Measurements from ENCODE around the gene ANXA6.

ANXA6 gene

DNA sequence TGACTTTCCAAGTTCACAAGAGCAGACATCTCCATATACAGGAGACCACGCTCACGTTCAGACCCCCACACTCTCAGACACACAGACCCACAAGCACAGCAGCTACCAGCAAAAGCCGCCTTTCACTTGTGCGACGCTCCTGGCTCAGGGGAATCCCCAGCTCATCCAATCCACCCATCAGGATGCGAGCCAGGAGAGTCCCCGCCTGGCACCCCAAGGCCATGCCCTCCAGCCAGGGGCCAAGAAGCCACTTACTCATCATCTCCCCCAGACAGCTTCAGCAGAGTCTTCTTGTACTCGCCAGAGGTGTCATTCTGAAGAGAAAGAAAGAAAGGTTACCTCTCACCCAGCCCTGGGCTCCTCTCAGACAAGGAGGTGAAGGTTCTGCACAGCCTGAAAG, 29.7 kb downstream of the ANXA6 start:
- Histone ChIP-seq H2AFZ (ENCODE audit: low read depth, low read length) (no peak overlapping the region), H3K27me3 (ENCODE audit: low read depth, low read length) (peaks cover 15% of the 10 kb centered on the region; the same call in 1 of the 2 replicates), H3K9me3 (ENCODE audit: insufficient read depth, low read length) (no peaks in the 10 kb centered on the region), H3K4me2 (ENCODE audit: low read length) (peak overlapping the region; percentile 70), H3K4me1 (ENCODE audit: low read length) (peaks cover 80% of the 10 kb centered on the region), H3K4me3 (ENCODE audit: low read length) (peak overlapping the region; percentile 42), H4K20me1 (ENCODE audit: insufficient read depth, low read length) (no peaks in the 10 kb centered on the region), H3K27ac (ENCODE audit: low read length) (no peak overlapping the region), H3K9ac (ENCODE audit: low read length) (peak overlapping the region; percentile 19; the same call in 1 of the 2 replicates), H3K79me2 (ENCODE audit: low read length) (no peaks in the 10 kb centered on the region), H3K36me3 (replicated peaks; ENCODE audit: low read depth, low read length) (no peaks in the 10 kb centered on the region)
- no peak for TF ChIP-seq EZH2phosphoT487 (IDR thresholded peaks at IDR 0.05; ENCODE audit: low read depth)
- TF ChIP-seq, protein P1, sequence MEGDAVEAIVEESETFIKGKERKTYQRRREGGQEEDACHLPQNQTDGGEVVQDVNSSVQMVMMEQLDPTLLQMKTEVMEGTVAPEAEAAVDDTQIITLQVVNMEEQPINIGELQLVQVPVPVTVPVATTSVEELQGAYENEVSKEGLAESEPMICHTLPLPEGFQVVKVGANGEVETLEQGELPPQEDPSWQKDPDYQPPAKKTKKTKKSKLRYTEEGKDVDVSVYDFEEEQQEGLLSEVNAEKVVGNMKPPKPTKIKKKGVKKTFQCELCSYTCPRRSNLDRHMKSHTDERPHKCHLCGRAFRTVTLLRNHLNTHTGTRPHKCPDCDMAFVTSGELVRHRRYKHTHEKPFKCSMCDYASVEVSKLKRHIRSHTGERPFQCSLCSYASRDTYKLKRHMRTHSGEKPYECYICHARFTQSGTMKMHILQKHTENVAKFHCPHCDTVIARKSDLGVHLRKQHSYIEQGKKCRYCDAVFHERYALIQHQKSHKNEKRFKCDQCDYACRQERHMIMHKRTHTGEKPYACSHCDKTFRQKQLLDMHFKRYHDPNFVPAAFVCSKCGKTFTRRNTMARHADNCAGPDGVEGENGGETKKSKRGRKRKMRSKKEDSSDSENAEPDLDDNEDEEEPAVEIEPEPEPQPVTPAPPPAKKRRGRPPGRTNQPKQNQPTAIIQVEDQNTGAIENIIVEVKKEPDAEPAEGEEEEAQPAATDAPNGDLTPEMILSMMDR (IDR thresholded peaks at IDR 0.05; ENCODE audit: low read depth, low read length), result no peak

DNA sequence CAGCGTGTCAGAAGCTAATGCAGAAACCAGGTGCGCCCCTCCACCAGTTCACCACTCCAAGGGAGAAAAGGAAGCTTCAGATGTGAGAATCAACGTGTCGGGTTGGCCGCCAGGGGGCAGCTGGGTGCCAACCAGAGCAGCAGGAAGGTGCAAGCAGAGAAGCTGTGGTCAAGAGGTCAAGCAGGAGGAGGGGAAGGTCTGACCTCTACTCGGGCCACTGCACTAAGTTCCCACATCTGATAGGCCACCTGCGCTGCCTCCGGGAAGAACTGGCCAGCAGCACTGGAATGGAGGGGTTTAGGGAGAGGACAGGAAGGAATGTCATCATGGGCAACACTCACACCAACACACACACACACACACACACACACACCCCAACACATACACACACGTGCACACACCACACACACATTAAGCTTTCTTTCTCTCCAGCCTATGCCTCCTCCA, 31.4 kb downstream of the ANXA6 start:
- no peaks in the 10 kb centered on the region for H3K79me2 ChIP-seq (ENCODE audit: low read length)
- 0 out of 2 replicates have a peak, but pooled peaks cover 5% of the 10 kb centered on the region for H3K27me3 ChIP-seq (ENCODE audit: low read depth, low read length)
- peaks cover 63% of the 10 kb centered on the region for H3K4me1 ChIP-seq (ENCODE audit: low read length)
- peak overlapping the region; percentile 57 for H3K4me2 ChIP-seq (ENCODE audit: low read length)
- no peak overlapping the region for H2AFZ ChIP-seq (ENCODE audit: low read depth, low read length)
- H3K36me3 ChIP-seq (replicated peaks; ENCODE audit: low read depth, low read length), result no peaks in the 10 kb centered on the region
- H3K9ac ChIP-seq (ENCODE audit: low read length), result peak overlapping the region; percentile 47; the same call in 1 of the 2 replicates
- TF ChIP-seq EZH2phosphoT487 (IDR thresholded peaks at IDR 0.05; ENCODE audit: low read depth), result no peak
- TF ChIP-seq, protein P1 (IDR thresholded peaks at IDR 0.05; ENCODE audit: low read depth, low read length), result peak; percentile 76
- no peaks in the 10 kb centered on the region for H4K20me1 ChIP-seq (ENCODE audit: insufficient read depth, low read length)
- peak overlapping the region; percentile 73 for H3K27ac ChIP-seq (ENCODE audit: low read length)
- H3K9me3 ChIP-seq (ENCODE audit: insufficient read depth, low read length), result no peaks in the 10 kb centered on the region
- H3K4me3 ChIP-seq (ENCODE audit: low read length), result no peak overlapping the region; the same call in 1 of the 2 replicates

DNA sequence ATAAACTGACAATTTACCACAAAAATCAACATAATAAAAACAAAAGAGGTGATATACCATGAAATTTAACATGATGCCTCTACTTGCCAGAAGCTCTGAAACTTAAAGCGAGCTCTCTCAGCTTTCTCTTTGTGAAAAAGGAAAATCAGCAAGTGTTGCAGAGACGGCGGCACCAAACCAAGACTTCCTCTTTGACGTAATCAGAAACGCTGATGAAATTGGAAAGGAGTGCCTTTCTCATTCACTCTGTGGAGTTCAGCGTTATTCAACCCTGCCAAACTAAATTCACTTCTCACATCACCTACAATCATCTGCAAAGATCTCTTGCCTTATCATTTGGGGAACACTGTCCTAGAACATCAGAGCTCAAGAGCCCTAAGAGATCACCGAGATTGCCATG, 32.2 kb downstream of the ANXA6 start:
- Histone ChIP-seq H3K4me2 (ENCODE audit: low read length) (peak overlapping the region; percentile 57), H3K9ac (ENCODE audit: low read length) (peak overlapping the region; percentile 47), H2AFZ (ENCODE audit: low read depth, low read length) (no peak overlapping the region), H3K27me3 (ENCODE audit: low read depth, low read length) (0 out of 2 replicates have a peak, but pooled peaks cover 5% of the 10 kb centered on the region), H4K20me1 (ENCODE audit: insufficient read depth, low read length) (no peaks in the 10 kb centered on the region), H3K4me3 (ENCODE audit: low read length) (peak overlapping the region; percentile 58), H3K79me2 (ENCODE audit: low read length) (no peaks in the 10 kb centered on the region), H3K27ac (ENCODE audit: low read length) (peak overlapping the region; percentile 73), H3K36me3 (replicated peaks; ENCODE audit: low read depth, low read length) (no peaks in the 10 kb centered on the region), H3K9me3 (ENCODE audit: insufficient read depth, low read length) (no peaks in the 10 kb centered on the region), H3K4me1 (ENCODE audit: low read length) (peaks cover 63% of the 10 kb centered on the region)
- TF ChIP-seq, protein P1 (IDR thresholded peaks at IDR 0.05; ENCODE audit: low read depth, low read length), result no peak
- no peak for TF ChIP-seq EZH2phosphoT487 (IDR thresholded peaks at IDR 0.05; ENCODE audit: low read depth)

DNA sequence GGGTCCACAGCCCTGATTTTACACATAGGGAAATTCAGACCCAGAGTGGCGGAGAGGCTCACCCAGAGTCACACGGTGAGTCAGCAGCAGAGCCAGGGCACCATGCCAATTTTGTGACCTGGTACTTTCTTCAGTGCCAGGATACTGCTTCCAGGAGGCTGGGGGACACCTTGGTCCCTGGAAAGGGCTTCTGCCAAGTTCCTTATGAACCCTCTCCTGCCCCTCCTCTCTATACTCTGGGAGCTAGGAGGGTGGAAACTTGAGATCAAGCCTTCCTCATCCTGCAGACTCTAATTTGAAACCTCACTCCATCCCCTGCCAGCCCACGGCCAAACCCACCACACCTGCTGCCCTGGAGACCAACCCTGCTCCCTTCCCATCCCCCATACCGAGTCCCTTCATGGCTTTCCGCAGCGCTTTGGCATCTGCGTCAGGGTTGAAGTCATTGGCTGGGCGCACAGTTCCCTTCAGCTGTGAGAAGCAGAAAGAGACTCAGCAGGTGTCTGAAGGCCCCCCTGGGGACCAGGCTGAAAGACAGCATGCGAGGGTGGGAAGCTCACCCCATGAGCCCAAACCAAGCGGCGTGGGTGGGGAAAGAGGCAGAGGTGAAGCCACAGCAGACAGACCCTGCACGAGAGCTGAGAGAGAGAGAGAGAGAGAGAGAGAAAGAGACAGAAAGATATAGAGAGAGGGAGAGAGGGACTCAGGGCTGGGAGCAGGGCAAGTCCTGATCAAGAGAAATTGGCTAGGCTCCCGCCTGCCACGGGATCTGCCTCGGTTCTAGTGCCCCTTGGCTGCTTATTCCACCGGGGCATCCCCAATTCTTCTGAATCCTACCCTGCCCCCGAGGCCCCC, 33.5 kb downstream of the ANXA6 start:
- H3K9ac ChIP-seq (ENCODE audit: low read length), result peak overlapping the region; percentile 47
- peak overlapping the region; percentile 57 for H3K4me2 ChIP-seq (ENCODE audit: low read length)
- H4K20me1 ChIP-seq (ENCODE audit: insufficient read depth, low read length), result no peaks in the 10 kb centered on the region
- TF ChIP-seq EZH2phosphoT487 (IDR thresholded peaks at IDR 0.05; ENCODE audit: low read depth), result no peak
- TF ChIP-seq, protein P1 (IDR thresholded peaks at IDR 0.05; ENCODE audit: low read depth, low read length), result no peak
- H3K36me3 ChIP-seq (replicated peaks; ENCODE audit: low read depth, low read length), result no peaks in the 10 kb centered on the region
- H3K27me3 ChIP-seq (ENCODE audit: low read depth, low read length), result 0 out of 2 replicates have a peak, but pooled peaks cover 5% of the 10 kb centered on the region
- peaks cover 58% of the 10 kb centered on the region for H3K4me1 ChIP-seq (ENCODE audit: low read length)
- no peaks in the 10 kb centered on the region for H3K9me3 ChIP-seq (ENCODE audit: insufficient read depth, low read length)
- H3K27ac ChIP-seq (ENCODE audit: low read length), result peak overlapping the region; percentile 73
- H3K4me3 ChIP-seq (ENCODE audit: low read length), result peak overlapping the region; percentile 31
- H2AFZ ChIP-seq (ENCODE audit: low read depth, low read length), result no peak overlapping the region
- no peaks in the 10 kb centered on the region for H3K79me2 ChIP-seq (ENCODE audit: low read length)

Data from OCI-LY3 (cell line).